ENCODE data around the gene GALK2. TPM values are rescaled to one million over a fixed set of nuclear protein-coding genes. Genes with fewer than 3 reads are reported as not detected.

GALK2 gene
- total RNA-seq, 1 donor from 2014 or later, result 21.3 TPM

DNA sequence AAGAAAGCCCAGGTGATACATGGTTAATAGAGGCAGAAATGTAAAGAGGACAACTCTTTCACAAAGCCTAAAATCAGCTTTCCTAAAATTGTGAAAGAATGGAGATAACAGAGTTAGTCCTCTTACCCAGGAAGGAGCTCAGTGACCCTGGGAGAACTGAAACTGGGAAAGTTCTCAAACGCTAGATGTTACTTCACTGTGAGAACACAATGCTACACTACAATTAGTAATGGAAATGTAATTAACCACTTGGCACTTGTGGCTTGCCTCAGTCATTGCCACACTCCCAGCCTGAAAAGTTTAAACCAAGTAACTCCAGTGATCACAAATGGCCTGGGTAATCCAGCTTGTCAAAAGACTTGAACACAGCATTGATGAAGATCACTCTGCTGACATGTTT lies 150.3 kb downstream of the GALK2 start:
- Mint-ChIP-seq H3K4me3 (no peak overlapping the region), H3K36me3 (ENCODE audit: low read depth) (peaks cover 17% of the 10 kb centered on the region), H3K27me3 (ENCODE audit: low read depth) (no peaks in the 10 kb centered on the region), H3K27ac (ENCODE audit: unreplicated experiment) (no peak overlapping the region), H3K9me3 (no peaks in the 10 kb centered on the region), H3K4me1 (peaks cover 5% of the 10 kb centered on the region)
- TF ChIP-seq, protein P1, sequence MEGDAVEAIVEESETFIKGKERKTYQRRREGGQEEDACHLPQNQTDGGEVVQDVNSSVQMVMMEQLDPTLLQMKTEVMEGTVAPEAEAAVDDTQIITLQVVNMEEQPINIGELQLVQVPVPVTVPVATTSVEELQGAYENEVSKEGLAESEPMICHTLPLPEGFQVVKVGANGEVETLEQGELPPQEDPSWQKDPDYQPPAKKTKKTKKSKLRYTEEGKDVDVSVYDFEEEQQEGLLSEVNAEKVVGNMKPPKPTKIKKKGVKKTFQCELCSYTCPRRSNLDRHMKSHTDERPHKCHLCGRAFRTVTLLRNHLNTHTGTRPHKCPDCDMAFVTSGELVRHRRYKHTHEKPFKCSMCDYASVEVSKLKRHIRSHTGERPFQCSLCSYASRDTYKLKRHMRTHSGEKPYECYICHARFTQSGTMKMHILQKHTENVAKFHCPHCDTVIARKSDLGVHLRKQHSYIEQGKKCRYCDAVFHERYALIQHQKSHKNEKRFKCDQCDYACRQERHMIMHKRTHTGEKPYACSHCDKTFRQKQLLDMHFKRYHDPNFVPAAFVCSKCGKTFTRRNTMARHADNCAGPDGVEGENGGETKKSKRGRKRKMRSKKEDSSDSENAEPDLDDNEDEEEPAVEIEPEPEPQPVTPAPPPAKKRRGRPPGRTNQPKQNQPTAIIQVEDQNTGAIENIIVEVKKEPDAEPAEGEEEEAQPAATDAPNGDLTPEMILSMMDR (conservative IDR thresholded peaks at IDR 0.05), result no peak
- no peak for DNase-seq (ENCODE audit: low read depth, low spot score)

DNA sequence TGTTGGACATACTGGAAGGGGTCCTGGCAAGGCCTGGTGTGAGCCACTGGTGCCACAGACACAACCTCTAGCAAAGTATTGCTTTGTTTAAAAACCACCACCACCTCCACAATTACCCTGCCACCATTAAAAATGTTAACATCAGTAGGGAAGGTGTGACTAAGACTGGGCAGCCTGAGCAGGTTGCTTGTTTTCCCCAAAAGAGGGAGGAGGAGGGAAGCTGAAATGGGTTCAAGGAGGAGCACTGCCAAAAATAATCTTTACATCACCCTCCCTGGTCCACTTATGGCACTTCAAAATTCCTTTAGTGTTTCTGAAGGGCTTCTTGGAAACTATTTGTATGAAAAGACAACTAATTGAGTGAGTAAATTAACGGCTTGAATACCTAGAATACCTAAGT lies 153.2 kb downstream of the GALK2 start:
- TF ChIP-seq, protein P1 (conservative IDR thresholded peaks at IDR 0.05), result no peak
- Mint-ChIP-seq H3K4me1 (peaks cover 5% of the 10 kb centered on the region), H3K4me3 (no peak overlapping the region), H3K36me3 (ENCODE audit: low read depth) (peaks cover 10% of the 10 kb centered on the region), H3K27me3 (ENCODE audit: low read depth) (no peaks in the 10 kb centered on the region), H3K9me3 (no peaks in the 10 kb centered on the region), H3K27ac (ENCODE audit: unreplicated experiment) (no peak overlapping the region)
- DNase-seq (ENCODE audit: low read depth, low spot score), result no peak

DNA sequence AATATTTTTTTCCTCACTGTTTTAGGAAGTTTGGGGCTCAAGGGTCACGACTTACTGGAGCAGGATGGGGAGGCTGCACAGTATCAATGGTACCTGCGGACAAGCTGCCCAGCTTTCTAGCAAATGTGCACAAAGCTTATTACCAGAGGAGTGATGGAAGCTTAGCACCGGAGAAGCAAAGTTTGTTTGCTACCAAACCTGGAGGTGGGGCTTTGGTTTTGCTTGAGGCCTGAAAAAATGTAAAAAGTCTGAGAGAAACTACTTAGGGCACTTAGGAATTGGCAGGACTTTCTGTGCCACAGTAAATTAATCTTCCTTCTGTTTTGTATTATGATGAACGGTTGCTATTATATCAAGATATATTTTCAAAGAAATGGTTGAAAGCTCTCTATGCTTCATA lies 157.9 kb downstream of the GALK2 start:
- TF ChIP-seq, protein P1 (conservative IDR thresholded peaks at IDR 0.05), result no peak
- no peaks in the 10 kb centered on the region for H3K9me3 Mint-ChIP-seq
- no peak for DNase-seq (ENCODE audit: low read depth, low spot score)
- peaks cover 5% of the 10 kb centered on the region for H3K36me3 Mint-ChIP-seq (ENCODE audit: low read depth)
- H3K4me1 Mint-ChIP-seq, result peaks cover 5% of the 10 kb centered on the region
- no peak overlapping the region for H3K4me3 Mint-ChIP-seq
- no peak overlapping the region for H3K27ac Mint-ChIP-seq (ENCODE audit: unreplicated experiment)
- H3K27me3 Mint-ChIP-seq (ENCODE audit: low read depth), result no peaks in the 10 kb centered on the region

DNA sequence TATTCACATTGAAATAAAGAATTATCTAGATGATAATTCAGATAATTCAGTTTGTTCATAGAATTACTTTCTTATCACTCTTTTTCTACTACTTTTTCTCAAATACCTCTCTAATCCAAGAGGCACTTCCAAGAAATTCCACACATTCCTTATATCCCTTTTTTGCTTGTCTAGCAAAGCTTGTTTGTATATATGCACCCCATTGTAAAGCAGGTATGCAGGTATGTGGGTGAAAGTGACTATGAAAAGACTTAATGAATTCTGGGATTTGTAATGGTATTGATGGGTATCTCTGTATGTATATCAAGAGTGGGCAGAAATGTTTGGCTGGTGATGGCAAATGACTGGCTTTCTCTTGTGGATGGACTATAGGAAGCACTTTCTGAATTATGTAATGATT lies 158.9 kb downstream of the GALK2 start:
- no peaks in the 10 kb centered on the region for H3K4me1 Mint-ChIP-seq
- no peaks in the 10 kb centered on the region for H3K9me3 Mint-ChIP-seq
- no peak for DNase-seq (ENCODE audit: low read depth, low spot score)
- no peaks in the 10 kb centered on the region for H3K27me3 Mint-ChIP-seq (ENCODE audit: low read depth)
- H3K27ac Mint-ChIP-seq (ENCODE audit: unreplicated experiment), result no peak overlapping the region
- peaks cover 2% of the 10 kb centered on the region for H3K36me3 Mint-ChIP-seq (ENCODE audit: low read depth)
- TF ChIP-seq, protein P1 (conservative IDR thresholded peaks at IDR 0.05), result no peak
- H3K4me3 Mint-ChIP-seq, result no peak overlapping the region

DNA sequence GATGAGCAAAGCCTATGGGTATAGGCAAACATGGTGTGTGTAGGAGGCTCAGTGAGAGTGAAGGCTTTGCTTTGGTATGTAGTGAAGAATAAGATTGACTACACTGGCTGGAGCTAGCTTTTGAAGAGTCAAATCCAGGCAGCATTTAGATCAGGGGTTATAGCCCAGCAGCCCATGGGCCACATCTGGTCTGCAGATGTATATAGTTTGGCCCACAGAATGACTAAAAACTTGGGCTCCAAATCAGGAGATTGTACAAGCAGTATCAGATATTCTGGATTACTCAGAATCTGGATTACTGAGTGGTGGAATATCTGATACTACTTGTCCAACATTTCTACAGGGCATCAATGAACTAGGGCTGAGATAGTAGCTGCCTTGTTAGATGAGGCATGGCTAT lies 160.1 kb downstream of the GALK2 start:
- Mint-ChIP-seq H3K27ac (ENCODE audit: unreplicated experiment) (no peak overlapping the region), H3K4me1 (no peaks in the 10 kb centered on the region), H3K4me3 (no peak overlapping the region), H3K27me3 (ENCODE audit: low read depth) (no peaks in the 10 kb centered on the region), H3K9me3 (no peaks in the 10 kb centered on the region), H3K36me3 (ENCODE audit: low read depth) (peaks cover 2% of the 10 kb centered on the region)
- no peak for DNase-seq (ENCODE audit: low read depth, low spot score)
- TF ChIP-seq, protein P1 (conservative IDR thresholded peaks at IDR 0.05), result no peak

DNA sequence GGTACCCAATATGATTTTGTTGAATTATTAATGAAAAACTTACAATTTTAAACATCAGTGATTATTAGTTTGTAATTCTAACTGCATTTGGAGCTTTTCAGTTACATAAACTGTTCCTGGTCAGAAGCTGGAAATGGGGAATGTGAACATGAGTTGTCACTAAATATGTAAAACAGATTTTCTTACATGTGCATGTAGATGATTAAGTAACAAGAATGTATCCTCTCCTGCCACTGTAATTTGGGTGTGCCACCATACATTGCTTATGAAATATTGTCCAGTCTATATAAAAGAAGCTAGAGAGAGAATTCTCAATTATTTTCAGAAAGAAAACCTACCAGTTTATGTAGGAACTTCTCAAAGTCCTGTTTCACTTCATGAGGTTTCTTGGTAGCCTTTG lies 161.4 kb downstream of the GALK2 start:
- no peaks in the 10 kb centered on the region for H3K4me1 Mint-ChIP-seq
- H3K27me3 Mint-ChIP-seq (ENCODE audit: low read depth), result no peaks in the 10 kb centered on the region
- peaks cover 2% of the 10 kb centered on the region for H3K36me3 Mint-ChIP-seq (ENCODE audit: low read depth)
- no peak overlapping the region for H3K4me3 Mint-ChIP-seq
- no peaks in the 10 kb centered on the region for H3K9me3 Mint-ChIP-seq
- DNase-seq (ENCODE audit: low read depth, low spot score), result no peak
- TF ChIP-seq, protein P1 (conservative IDR thresholded peaks at IDR 0.05), result no peak
- no peak overlapping the region for H3K27ac Mint-ChIP-seq (ENCODE audit: unreplicated experiment)
